B cell (primary cell): Measurements from ENCODE around the gene SETBP1.

Experiments
- CTCF ChIP-seq: fragments of 200-600 bp; IDR thresholded peaks from one replicate; pipeline ENCODE4 v1.8.0; 2022; ENCODE audit warnings: antibody characterized with exemption, mild to moderate bottlenecking
- EZH2 ChIP-seq: IDR thresholded peaks from 2 replicates; pipeline ENCODE4 v1.6.1; 2012; ENCODE audit warnings: borderline replicate concordance, low read depth, mild to moderate bottlenecking, moderate library complexity, low read length; ENCODE audit not compliant: insufficient read depth, poor library complexity, severe bottlenecking

DNA sequence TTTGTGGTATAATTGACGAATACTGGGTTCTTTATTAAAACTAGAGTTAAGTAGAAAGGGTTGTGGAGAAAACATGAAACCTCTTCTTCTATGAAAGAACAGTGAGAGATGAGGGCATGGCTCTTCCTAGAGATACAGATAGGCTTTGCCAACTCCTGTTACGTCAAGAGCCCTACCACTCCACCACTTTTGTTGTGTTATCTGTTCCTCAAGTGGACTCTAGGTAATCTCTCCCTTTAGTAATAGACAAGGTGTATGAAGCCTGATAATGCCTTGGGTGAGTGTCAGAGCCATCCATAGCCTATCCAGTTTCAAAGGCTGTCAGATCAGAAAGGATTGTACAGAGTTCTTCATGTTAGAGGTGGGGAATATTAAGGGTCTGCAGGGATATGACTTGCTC is 176.4 kb downstream of the SETBP1 start:
- no peak for TF ChIP-seq CTCF
- TF ChIP-seq EZH2: no peak
